Activated CD8-positive, alpha-beta T cell treated with anti-CD3 and anti-CD28 coated beads for 36 hours (primary cell): Measurements from ENCODE around the gene LAPTM5. TPM values are rescaled to one million over a fixed set of nuclear protein-coding genes. Genes with fewer than 3 reads are reported as not detected.

Experiments
- ATAC-seq: fragments of 200-7000 bp; cut with Tn5 transposase; one replicate; pipeline ENCODE4 v1.10.0; 2021; ENCODE audit warnings: mild to moderate bottlenecking, moderate library complexity
- CTCF ChIA-PET: fragments of 350-600 bp; sonication (Branson Sonifier 250); formaldehyde crosslinking; loops from one replicate; lab custom pipeline; 2021; ENCODE audit warnings: antibody characterized with exemption; lab: Charles Lee
- POLR2A ChIA-PET: fragments of 350-600 bp; sonication (Branson Sonifier 250); formaldehyde crosslinking; loops from one replicate; lab custom pipeline; 2021; ENCODE audit warnings: antibody characterized with exemption; lab: Charles Lee
- DNase-seq: peaks from one replicate; pipeline ENCODE4 v3.0.0-alpha.2; 2020
- H3K27ac Mint-ChIP-seq: one replicate; pipeline ENCODE4 v1.8.0; 2021; ENCODE audit warnings: mild to moderate bottlenecking, mixed read lengths
- H3K27me3 Mint-ChIP-seq: one replicate; pipeline ENCODE4 v1.8.0; 2021; ENCODE audit warnings: mixed read lengths
- H3K36me3 Mint-ChIP-seq: one replicate; pipeline ENCODE4 v1.8.0; 2021; ENCODE audit warnings: low read depth, mixed read lengths
- H3K4me1 Mint-ChIP-seq: one replicate; pipeline ENCODE4 v1.8.0; 2021; ENCODE audit warnings: low read depth, mixed read lengths
- H3K4me3 Mint-ChIP-seq: one replicate; pipeline ENCODE4 v1.8.0; 2021; ENCODE audit warnings: mild to moderate bottlenecking, moderate library complexity, mixed read lengths
- H3K9me3 Mint-ChIP-seq: one replicate; pipeline ENCODE4 v1.8.0; 2021; ENCODE audit warnings: mixed read lengths
- intact Hi-C: fragments of 100-400 bp; cut with micrococcal nuclease; formaldehyde crosslinking; loops from one replicate; pipeline ENCODE4 v1.10.0; 2022
- total RNA-seq, 2 experiments: library from RNA; stranded (reverse); gene quantifications; one replicate each; pipeline ENCODE4 v1.2.3, GENCODE V29; 2021
- TF ChIP-seq, protein P1 (sequence below): fragments of 200-600 bp; IDR thresholded peaks from one replicate; pipeline ENCODE4 v1.8.0; 2022; ENCODE audit warnings: antibody characterized with exemption, mild to moderate bottlenecking

The LAPTM5 gene
- total RNA-seq, 2 experiments from 2014 or later, result 229 to 237 TPM

DNA sequence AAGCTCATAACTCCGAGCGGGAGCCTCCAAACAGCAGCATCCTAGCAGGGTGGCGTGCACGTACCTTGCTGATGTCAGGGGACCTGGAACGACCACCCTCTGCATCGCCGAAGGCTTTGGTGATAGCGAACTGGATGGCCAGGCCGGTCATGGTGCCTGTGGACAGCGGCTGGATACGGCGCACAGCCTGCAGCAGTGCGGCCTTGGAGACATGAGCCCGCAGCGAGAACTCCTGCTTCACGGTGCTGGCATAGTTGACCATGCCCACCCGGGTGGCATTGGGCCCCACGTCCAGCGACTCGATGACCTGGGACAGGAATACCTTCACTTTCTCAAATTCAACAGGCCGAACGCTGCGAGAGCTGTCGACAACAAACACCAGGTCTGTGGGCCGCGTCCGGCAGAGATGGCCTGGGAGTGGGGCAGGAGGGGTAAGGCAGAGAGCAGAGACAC, 36.2 kb downstream of the LAPTM5 start:
- Mint-ChIP-seq H3K4me1 (peaks cover 32% of the 10 kb centered on the region), H3K4me3 (no peak overlapping the region), H3K36me3 (peaks cover 5% of the 10 kb centered on the region), H3K27me3 (no peaks in the 10 kb centered on the region), H3K27ac (no peak overlapping the region), H3K9me3 (no peaks in the 10 kb centered on the region)
- DNase-seq (no peak), ATAC-seq (no peak)
- TF ChIP-seq, protein P1, sequence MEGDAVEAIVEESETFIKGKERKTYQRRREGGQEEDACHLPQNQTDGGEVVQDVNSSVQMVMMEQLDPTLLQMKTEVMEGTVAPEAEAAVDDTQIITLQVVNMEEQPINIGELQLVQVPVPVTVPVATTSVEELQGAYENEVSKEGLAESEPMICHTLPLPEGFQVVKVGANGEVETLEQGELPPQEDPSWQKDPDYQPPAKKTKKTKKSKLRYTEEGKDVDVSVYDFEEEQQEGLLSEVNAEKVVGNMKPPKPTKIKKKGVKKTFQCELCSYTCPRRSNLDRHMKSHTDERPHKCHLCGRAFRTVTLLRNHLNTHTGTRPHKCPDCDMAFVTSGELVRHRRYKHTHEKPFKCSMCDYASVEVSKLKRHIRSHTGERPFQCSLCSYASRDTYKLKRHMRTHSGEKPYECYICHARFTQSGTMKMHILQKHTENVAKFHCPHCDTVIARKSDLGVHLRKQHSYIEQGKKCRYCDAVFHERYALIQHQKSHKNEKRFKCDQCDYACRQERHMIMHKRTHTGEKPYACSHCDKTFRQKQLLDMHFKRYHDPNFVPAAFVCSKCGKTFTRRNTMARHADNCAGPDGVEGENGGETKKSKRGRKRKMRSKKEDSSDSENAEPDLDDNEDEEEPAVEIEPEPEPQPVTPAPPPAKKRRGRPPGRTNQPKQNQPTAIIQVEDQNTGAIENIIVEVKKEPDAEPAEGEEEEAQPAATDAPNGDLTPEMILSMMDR, result no peak
- intact Hi-C loops, result loop anchor here (5.0 kb wide), 1 partner anchor 191 kb away; no protein-coding TSS in a partner anchor
- CTCF ChIA-PET, result interaction anchor here (0.7 to 4.4 kb wide), 8 partner anchors 24 to 191 kb away, joined by 3 to 283 read pairs (median 25); no protein-coding TSS in a partner anchor
- POLR2A ChIA-PET, result interaction anchor here (1.5 to 4.1 kb wide), 3 partner anchors 36 to 61 kb away, joined by 3 to 40 read pairs (median 28); partner anchors contain the start of gene LAPTM5

DNA sequence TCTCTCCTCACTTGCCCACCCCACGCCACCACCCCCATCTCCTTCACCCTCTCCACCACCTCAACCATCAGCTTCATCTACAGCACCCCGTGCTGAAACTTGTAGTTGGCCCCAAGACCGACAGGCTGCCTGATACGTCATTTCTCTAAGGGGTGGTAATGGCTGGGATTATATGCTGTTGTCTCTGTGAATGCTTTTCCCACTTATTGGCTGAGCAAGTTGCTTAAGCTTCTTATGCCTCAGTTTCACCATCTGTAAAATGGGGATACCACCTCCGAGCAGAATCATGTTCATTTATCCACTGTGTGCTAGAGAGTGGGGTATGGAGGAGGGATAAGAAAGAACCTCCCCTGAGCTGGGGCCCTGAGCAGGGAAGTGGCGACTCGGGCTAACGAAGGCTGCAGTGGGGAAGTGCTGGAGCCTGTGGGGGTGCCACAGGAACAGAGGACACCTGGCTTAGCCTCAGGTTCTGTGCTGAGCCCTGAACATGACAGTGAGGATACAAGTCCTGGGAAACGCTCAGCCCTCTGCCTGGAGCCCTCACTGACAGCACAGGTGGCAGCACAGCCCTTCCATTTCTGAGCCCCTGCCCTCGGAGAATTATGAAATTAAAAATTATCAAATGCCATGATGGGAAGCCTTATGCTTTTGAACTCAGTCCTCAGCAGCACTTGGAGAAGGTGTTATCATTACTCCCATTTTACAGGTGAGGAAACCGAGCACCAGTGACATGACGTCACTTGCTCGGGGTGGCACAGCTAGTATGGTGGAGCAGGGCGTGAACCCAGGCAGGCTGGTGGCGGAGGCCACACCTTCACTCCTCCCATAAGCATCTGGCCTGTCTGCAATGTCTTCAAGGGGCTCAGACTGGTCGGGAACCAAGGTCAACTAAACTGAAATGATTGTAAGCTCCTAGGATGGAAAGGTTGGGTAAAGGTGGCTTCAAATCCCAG, 37.0 kb downstream of the LAPTM5 start:
- ChIA-PET CTCF (interaction anchor here (0.7 to 4.4 kb wide), 21 partner anchors 7 to 208 kb away, joined by 3 to 283 read pairs (median 11); no protein-coding TSS in a partner anchor), POLR2A (interaction anchor here (1.0 to 4.1 kb wide), 10 partner anchors 7 to 61 kb away, joined by 3 to 40 read pairs (median 14); partner anchors contain the start of gene LAPTM5)
- H3K4me1 Mint-ChIP-seq, result peaks cover 32% of the 10 kb centered on the region
- H3K4me3 Mint-ChIP-seq, result peak overlapping the region; percentile 88
- peaks cover 13% of the 10 kb centered on the region for H3K36me3 Mint-ChIP-seq
- TF ChIP-seq, protein P1, result no peak
- no peaks in the 10 kb centered on the region for H3K27me3 Mint-ChIP-seq
- intact Hi-C loops, result loop anchor here (5.0 kb wide), 1 partner anchor 192 kb away; no protein-coding TSS in a partner anchor
- no peak overlapping the region for H3K27ac Mint-ChIP-seq
- no peak for DNase-seq
- peaks cover 3% of the 10 kb centered on the region for H3K9me3 Mint-ChIP-seq
- no peak for ATAC-seq

DNA sequence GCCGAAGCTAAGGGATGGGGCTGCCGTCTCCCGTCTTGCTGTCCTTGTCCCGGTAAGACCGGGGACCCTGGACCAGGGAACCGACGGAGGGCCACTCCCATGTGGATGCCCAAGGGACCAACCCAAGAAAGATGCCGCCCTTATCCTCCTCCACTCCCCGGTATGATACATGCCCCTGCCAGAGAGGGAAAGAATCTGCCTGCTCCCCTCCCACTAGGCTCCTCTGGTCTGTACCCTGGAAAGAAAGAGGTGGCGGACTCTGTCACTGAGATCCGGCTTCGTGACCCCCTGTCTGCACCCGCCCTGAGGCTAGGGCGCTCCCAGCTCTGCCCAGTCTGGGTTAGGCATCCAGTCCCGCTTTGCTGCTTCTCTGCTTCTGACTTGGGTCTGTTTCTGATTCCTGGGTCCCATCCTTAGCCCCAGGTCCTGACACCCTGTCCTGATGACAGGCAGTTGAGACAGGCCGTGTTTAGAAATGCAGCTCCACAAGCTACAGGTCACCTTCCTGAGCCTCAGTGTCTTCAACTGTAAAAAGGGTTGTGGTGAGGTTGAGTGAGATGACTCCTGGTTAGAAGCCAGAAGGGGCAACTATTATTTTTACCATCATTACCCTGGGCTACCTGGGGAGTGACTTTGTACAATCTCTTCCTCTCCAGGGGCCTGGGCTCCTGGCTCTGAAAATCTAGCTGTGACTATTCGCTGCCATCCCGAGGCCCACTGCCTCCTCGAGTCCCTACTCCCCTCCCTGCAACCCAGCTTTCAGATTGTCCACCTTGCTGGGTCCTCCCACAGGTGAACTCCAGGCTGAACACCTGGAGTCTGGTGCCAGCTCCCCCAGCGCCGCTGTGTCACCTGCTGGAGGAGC, 37.9 kb downstream of the LAPTM5 start:
- peaks cover 19% of the 10 kb centered on the region for H3K36me3 Mint-ChIP-seq
- H3K4me1 Mint-ChIP-seq, result peaks cover 32% of the 10 kb centered on the region
- POLR2A ChIA-PET, result interaction anchor here (1.0 to 4.1 kb wide), 13 partner anchors 8 to 200 kb away, joined by 3 to 40 read pairs (median 13); partner anchors contain the start of gene LAPTM5
- ATAC-seq (no peak), DNase-seq (no peak)
- intact Hi-C loops, result loop anchor here (1.0 to 5.0 kb wide), 2 partner anchors 60 to 193 kb away; no protein-coding TSS in a partner anchor
- TF ChIP-seq, protein P1, result peak; percentile 95
- peak overlapping the region; percentile 93 for H3K27ac Mint-ChIP-seq
- peaks cover 5% of the 10 kb centered on the region for H3K9me3 Mint-ChIP-seq
- H3K4me3 Mint-ChIP-seq, result peak overlapping the region; percentile 88
- CTCF ChIA-PET, result interaction anchor here (0.7 to 4.4 kb wide), 24 partner anchors 8 to 223 kb away, joined by 3 to 283 read pairs (median 9); no protein-coding TSS in a partner anchor
- no peaks in the 10 kb centered on the region for H3K27me3 Mint-ChIP-seq

DNA sequence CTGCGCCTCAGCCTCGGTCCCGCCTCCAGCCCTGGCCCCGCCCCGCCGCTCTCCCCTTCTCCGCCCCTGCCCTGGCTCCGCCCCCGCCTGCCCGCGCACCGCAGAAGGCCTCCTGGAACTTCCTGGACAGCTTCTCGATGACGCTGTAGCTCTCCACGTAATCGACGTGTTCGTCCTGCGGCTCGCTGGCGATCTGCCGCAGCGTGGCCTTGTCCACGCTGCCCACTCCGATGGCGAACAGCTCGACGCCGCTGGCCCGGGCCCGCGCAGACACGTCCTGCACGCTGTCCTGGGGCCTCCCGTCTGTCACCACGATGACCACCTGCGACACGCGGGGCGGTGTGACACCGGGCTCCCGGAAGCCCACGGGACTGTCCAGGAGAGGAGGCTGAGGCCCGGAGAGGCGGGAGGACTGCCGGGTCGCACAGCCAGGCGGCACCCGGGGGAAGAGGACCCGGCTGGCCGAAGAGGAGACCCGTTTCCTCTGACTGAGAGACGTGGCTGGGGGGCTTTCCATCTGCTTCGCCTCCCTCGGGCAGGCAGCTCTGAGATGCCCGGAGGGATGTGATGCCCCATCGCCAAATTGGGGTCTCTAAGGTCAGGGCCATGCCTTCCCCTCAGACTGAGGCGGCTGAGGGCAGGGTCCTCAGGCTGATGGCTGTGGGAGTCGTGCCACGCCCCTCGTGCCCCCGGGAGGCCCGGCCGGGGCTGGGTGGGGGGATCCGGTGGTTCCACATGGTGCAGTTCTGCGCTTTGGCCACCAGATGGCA, 38.8 kb downstream of the LAPTM5 start:
- TF ChIP-seq, protein P1, result no peak
- CTCF ChIA-PET, result interaction anchor here (0.6 to 4.4 kb wide), 29 partner anchors 9 to 1488 kb away, joined by 3 to 283 read pairs (median 8); no protein-coding TSS in a partner anchor

More for the DNA sequence above, 38.8 kb downstream of the LAPTM5 start:
- DNase-seq, result peak; percentile 100
- Mint-ChIP-seq H3K36me3 (peaks cover 19% of the 10 kb centered on the region), H3K27ac (peak overlapping the region; percentile 93), H3K4me1 (peaks cover 29% of the 10 kb centered on the region), H3K4me3 (peak overlapping the region; percentile 88), H3K27me3 (no peaks in the 10 kb centered on the region), H3K9me3 (peaks cover 5% of the 10 kb centered on the region)
- intact Hi-C loops, result loop anchor here (1.0 kb wide), 1 partner anchor 60 kb away; no protein-coding TSS in a partner anchor
- POLR2A ChIA-PET, result interaction anchor here (0.7 to 4.1 kb wide), 18 partner anchors 9 to 201 kb away, joined by 3 to 40 read pairs (median 8); partner anchors contain the start of gene LAPTM5
- ATAC-seq, result peak; percentile 70
